Measurements from ENCODE around the gene GMPPA. TPM values are rescaled to one million over a fixed set of nuclear protein-coding genes. Genes with fewer than 3 reads are reported as not detected.

GMPPA gene
- total and polyA plus RNA-seq, 7 donors: 14.4 to 33.8 (median 20.0) TPM

- 85 to 95% (median 90%) methylated on average over 12 to 15 of the region's 15 CpGs for WGBS, 3 donors
- Histone ChIP-seq H3K27me3 (ENCODE audit: insufficient read depth in 3 of 3, low read length in 2 of 3) (no peaks in the 10 kb centered on the region), H3K9me3 (no peaks in the 10 kb centered on the region), H3K4me1 (peaks cover 10% of the 10 kb centered on the region), H3K36me3 (ENCODE audit: insufficient read depth in 1 of 2, low read depth in 1 of 2) (peaks cover 0 to 40% of the 10 kb centered on the region in 2 donors), H3K4me3 (no peak overlapping the region), H3K27ac (no peak overlapping the region)
- no peak for DNase-seq
- TF ChIP-seq CTCF (IDR thresholded peaks at IDR 0.05): no peak
- intact Hi-C loops (cut with DNase I): no loop called here
- ATAC-seq: no peak
Measured at GRCh38 chr2:219554350-219554749, 55.7 kb downstream of the GMPPA start.

GRCh38 chr2:219555956-219556355 lies 57.3 kb downstream of the GMPPA start:
- Histone ChIP-seq H3K36me3 (ENCODE audit: insufficient read depth in 1 of 2, low read depth in 1 of 2) (peaks cover 0 to 48% of the 10 kb centered on the region in 2 donors), H3K27ac (no peak overlapping the region), H3K4me3 (no peak overlapping the region), H3K4me1 (peaks cover 10% of the 10 kb centered on the region), H3K27me3 (ENCODE audit: insufficient read depth in 3 of 3, low read length in 2 of 3) (no peaks in the 10 kb centered on the region), H3K9me3 (no peaks in the 10 kb centered on the region)
- peak in 1 of 2 donors; percentile 40 for DNase-seq
- TF ChIP-seq CTCF (IDR thresholded peaks at IDR 0.05): no peak
- ATAC-seq: no peak
- intact Hi-C loops (cut with DNase I): no loop called here
- 92 to 95% (median 93%) methylated on average over 20 of the region's 20 CpGs for WGBS, 3 donors

GRCh38 chr2:219556413-219556812 lies 57.7 kb downstream of the GMPPA start:
- Histone ChIP-seq H3K4me3 (no peak overlapping the region), H3K27me3 (ENCODE audit: insufficient read depth in 3 of 3, low read length in 2 of 3) (no peaks in the 10 kb centered on the region), H3K36me3 (ENCODE audit: insufficient read depth in 1 of 2, low read depth in 1 of 2) (peaks cover 0 to 53% of the 10 kb centered on the region in 2 donors), H3K4me1 (peaks cover 10% of the 10 kb centered on the region), H3K27ac (no peak overlapping the region), H3K9me3 (no peaks in the 10 kb centered on the region)
- WGBS, 3 donors: 91 to 92% (median 92%) methylated on average over 19 of the region's 19 CpGs
- intact Hi-C loops (cut with DNase I): no loop called here
- DNase-seq (no peak), ATAC-seq (no peak)
- TF ChIP-seq CTCF (IDR thresholded peaks at IDR 0.05): no peak

Other genes starting within 250 kb of the GMPPA start
- not detected for gene TUBA4B, start 245.6 kb upstream of the GMPPA start, total RNA-seq
- under 1 TPM in 1 of 3 donors, not detected in 2; 0.06 TPM for gene TUBA4B, start 245.6 kb upstream of the GMPPA start, polyA plus RNA-seq
- gene TUBA4A, start 245.0 kb upstream of the GMPPA start, total RNA-seq: 100 to 1,000 TPM; 522 to 707 (median 613) TPM
- 100 to 1,000 TPM; 291 to 618 (median 508) TPM for gene TUBA4A, start 245.0 kb upstream of the GMPPA start, polyA plus RNA-seq
- gene DNAJB2, start 219.5 kb upstream of the GMPPA start, total RNA-seq: 100 to 1,000 TPM in 3 of 4 donors, 10 to 100 TPM in 1; 93.1 to 173 (median 117) TPM
- gene DNAJB2, start 219.5 kb upstream of the GMPPA start, polyA plus RNA-seq: 100 to 1,000 TPM in 2 of 3 donors, 10 to 100 TPM in 1; 99.6 to 204 (median 100) TPM
- gene PTPRN, start 189.5 kb upstream of the GMPPA start, total RNA-seq: 1 to 10 TPM in 1 of 4 donors, under 1 TPM in 1, not detected in 2; 0.91 to 1.1 TPM
- gene PTPRN, start 189.5 kb upstream of the GMPPA start, polyA plus RNA-seq: under 1 TPM; 0.03 to 0.17 (median 0.04) TPM
- not detected for gene RESP18, start 166.1 kb upstream of the GMPPA start, total RNA-seq
- not detected for gene RESP18, start 166.1 kb upstream of the GMPPA start, polyA plus RNA-seq
- 10 to 100 TPM; 60.9 to 88.3 (median 63.9) TPM for gene DNPEP, start 111.0 kb upstream of the GMPPA start, total RNA-seq
- 10 to 100 TPM; 46.7 to 93.1 (median 68.7) TPM for gene DNPEP, start 111.0 kb upstream of the GMPPA start, polyA plus RNA-seq
- over 10,000 TPM; 12,653 to 14,820 (median 13,821) TPM for gene DES, start 80.5 kb upstream of the GMPPA start, total RNA-seq
- over 10,000 TPM in 2 of 3 donors, 1,000 to 10,000 TPM in 1; 8,143 to 13,925 (median 13,727) TPM for gene DES, start 80.5 kb upstream of the GMPPA start, polyA plus RNA-seq
- gene SPEG, start 64.0 kb upstream of the GMPPA start, total RNA-seq: 100 to 1,000 TPM; 239 to 419 (median 304) TPM
- 100 to 1,000 TPM in 2 of 3 donors, 10 to 100 TPM in 1; 34.8 to 190 (median 133) TPM for gene SPEG, start 64.0 kb upstream of the GMPPA start, polyA plus RNA-seq
- under 1 TPM in 2 of 4 donors, not detected in 2; 0.30 to 0.34 TPM for gene ASIC4, start 15.6 kb downstream of the GMPPA start, total RNA-seq
- under 1 TPM in 2 of 3 donors, not detected in 1; 0.03 to 0.23 TPM for gene ASIC4, start 15.6 kb downstream of the GMPPA start, polyA plus RNA-seq
- 10 to 100 TPM; 11.9 to 14.2 (median 13.1) TPM for gene CHPF, start 44.9 kb downstream of the GMPPA start, total RNA-seq
- 10 to 100 TPM in 1 of 3 donors, 1 to 10 TPM in 2; 8.4 to 13.0 (median 9.0) TPM for gene CHPF, start 44.9 kb downstream of the GMPPA start, polyA plus RNA-seq
- 1 to 10 TPM in 3 of 4 donors, under 1 TPM in 1; 0.88 to 3.1 (median 2.0) TPM for gene TMEM198, start 45.1 kb downstream of the GMPPA start, total RNA-seq
- gene TMEM198, start 45.1 kb downstream of the GMPPA start, polyA plus RNA-seq: 1 to 10 TPM in 2 of 3 donors, under 1 TPM in 1; 0.61 to 3.7 (median 2.3) TPM
- gene OBSL1, start 72.6 kb downstream of the GMPPA start, total RNA-seq: 100 to 1,000 TPM in 1 of 4 donors, 10 to 100 TPM in 3; 38.7 to 134 (median 68.0) TPM
- gene OBSL1, start 72.6 kb downstream of the GMPPA start, polyA plus RNA-seq: 10 to 100 TPM; 10.3 to 35.9 (median 22.1) TPM
- under 1 TPM in 2 of 4 donors, not detected in 2; 0.23 to 0.36 TPM for gene INHA, start 73.4 kb downstream of the GMPPA start, total RNA-seq
- 1 to 10 TPM in 1 of 3 donors, under 1 TPM in 2; 0.10 to 1.2 (median 0.18) TPM for gene INHA, start 73.4 kb downstream of the GMPPA start, polyA plus RNA-seq
- 10 to 100 TPM in 2 of 4 donors, 1 to 10 TPM in 2; 5.5 to 12.8 (median 10.3) TPM for gene STK11IP, start 99.0 kb downstream of the GMPPA start, total RNA-seq
- gene STK11IP, start 99.0 kb downstream of the GMPPA start, polyA plus RNA-seq: 10 to 100 TPM in 1 of 3 donors, 1 to 10 TPM in 2; 6.5 to 13.3 (median 8.6) TPM
- 1 to 10 TPM in 1 of 4 donors, under 1 TPM in 3; 0.50 to 1.4 (median 0.78) TPM for gene SLC4A3, start 128.7 kb downstream of the GMPPA start, total RNA-seq
- under 1 TPM; 0.40 to 0.60 (median 0.48) TPM for gene SLC4A3, start 128.7 kb downstream of the GMPPA start, polyA plus RNA-seq

All from psoas muscle (tissue), 8 donors.